Stomach smooth muscle (tissue), 2 donors: ENCODE data around the gene CHRM4.
A peak's percentile ranks its signal among the peaks of the same experiment; 100 is the strongest.

Experiments
- H3K27ac ChIP-seq: one replicate; pipeline ENCODE4 v1.7.0; 2013; ENCODE audit warnings: mild to moderate bottlenecking, low read length, inconsistent platforms
- H3K27me3 ChIP-seq, 2 donors: one replicate each; pipeline ENCODE4 v1.7.0; 2013; ENCODE audit warnings: low read length in 2 of 2; ENCODE audit not compliant: insufficient read depth in 2 of 2, control insufficient read depth in 1 of 2
- H3K36me3 ChIP-seq, 2 donors: one replicate each; pipeline ENCODE4 v1.7.0; 2013; ENCODE audit warnings: low read length in 2 of 2; ENCODE audit not compliant: control insufficient read depth in 2 of 2, insufficient read depth in 2 of 2
- H3K4me1 ChIP-seq: one replicate; pipeline ENCODE4 v1.7.0; 2013; ENCODE audit warnings: low read length; ENCODE audit not compliant: control insufficient read depth, insufficient read depth
- H3K4me3 ChIP-seq, 2 donors: one replicate each; pipeline ENCODE4 v1.7.0; 2013; ENCODE audit warnings: low read length in 2 of 2
- H3K9ac ChIP-seq, 2 donors: one replicate each; pipeline ENCODE4 v1.7.0; 2013; ENCODE audit warnings: low read length in 2 of 2, mild to moderate bottlenecking in 1 of 2
- H3K9me3 ChIP-seq, 2 donors: one replicate each; pipeline ENCODE4 v1.7.0; 2013; ENCODE audit warnings: low read length in 2 of 2; ENCODE audit not compliant: control insufficient read depth in 2 of 2
- donor health status: healthy.
- donor health status: Pancreatic carcinoma.

CHRM4 gene

GRCh38 chr11:46345881-46346484 lies 45.6 kb downstream of the CHRM4 start:
- H3K4me3 ChIP-seq, result peak overlapping the region in 1 of 2 donors; percentile 58
- H3K27me3 ChIP-seq, result no peaks in the 10 kb centered on the region
- H3K9ac ChIP-seq, result peak overlapping the region in 1 of 2 donors; percentile 14
- no peak overlapping the region for H3K27ac ChIP-seq
- H3K9me3 ChIP-seq, result no peaks in the 10 kb centered on the region
- no peaks in the 10 kb centered on the region for H3K36me3 ChIP-seq
- peaks cover 32% of the 10 kb centered on the region for H3K4me1 ChIP-seq

GRCh38 chr11:46345131-46345597 lies 46.4 kb downstream of the CHRM4 start:
- Histone ChIP-seq H3K4me3 (peak overlapping the region in 1 of 2 donors; percentile 58), H3K9ac (no peak overlapping the region), H3K27ac (no peak overlapping the region), H3K27me3 (no peaks in the 10 kb centered on the region), H3K36me3 (no peaks in the 10 kb centered on the region), H3K9me3 (no peaks in the 10 kb centered on the region), H3K4me1 (peaks cover 32% of the 10 kb centered on the region)

GRCh38 chr11:46343520-46343919 lies 48.1 kb downstream of the CHRM4 start:
- no peaks in the 10 kb centered on the region for H3K9me3 ChIP-seq
- no peak overlapping the region for H3K9ac ChIP-seq
- H3K27me3 ChIP-seq, result no peaks in the 10 kb centered on the region
- no peak overlapping the region for H3K4me3 ChIP-seq
- no peak overlapping the region for H3K27ac ChIP-seq
- peaks cover 37% of the 10 kb centered on the region for H3K4me1 ChIP-seq
- H3K36me3 ChIP-seq, result no peaks in the 10 kb centered on the region

- H3K9ac ChIP-seq, result no peak overlapping the region
- H3K27ac ChIP-seq, result no peak overlapping the region
- H3K9me3 ChIP-seq, result no peaks in the 10 kb centered on the region
- H3K4me1 ChIP-seq, result peaks cover 35% of the 10 kb centered on the region
- no peak overlapping the region for H3K4me3 ChIP-seq
- H3K27me3 ChIP-seq, result no peaks in the 10 kb centered on the region
- H3K36me3 ChIP-seq, result no peaks in the 10 kb centered on the region
Observed at GRCh38 chr11:46342239-46342638, 49.3 kb downstream of the CHRM4 start.

- H3K4me1 ChIP-seq, result peaks cover 30% of the 10 kb centered on the region
- H3K27me3 ChIP-seq, result no peaks in the 10 kb centered on the region
- no peak overlapping the region for H3K4me3 ChIP-seq
- H3K36me3 ChIP-seq, result no peaks in the 10 kb centered on the region
- no peak overlapping the region for H3K9ac ChIP-seq
- no peak overlapping the region for H3K27ac ChIP-seq
- no peaks in the 10 kb centered on the region for H3K9me3 ChIP-seq
Observed at GRCh38 chr11:46341454-46341853, 50.1 kb downstream of the CHRM4 start.

GRCh38 chr11:46339816-46340215 lies 51.8 kb downstream of the CHRM4 start:
- Histone ChIP-seq H3K9ac (no peak overlapping the region), H3K4me1 (peaks cover 28% of the 10 kb centered on the region), H3K36me3 (no peaks in the 10 kb centered on the region), H3K4me3 (no peak overlapping the region), H3K9me3 (no peaks in the 10 kb centered on the region), H3K27ac (peak overlapping the region; percentile 24), H3K27me3 (no peaks in the 10 kb centered on the region)

GRCh38 chr11:46338988-46339666 lies 52.4 kb downstream of the CHRM4 start:
- Histone ChIP-seq H3K9me3 (no peaks in the 10 kb centered on the region), H3K4me3 (peak overlapping the region; percentile 56 to 66), H3K36me3 (no peaks in the 10 kb centered on the region), H3K4me1 (peaks cover 26% of the 10 kb centered on the region), H3K9ac (peak overlapping the region; percentile 6 to 55), H3K27me3 (peaks cover 0 to 5% of the 10 kb centered on the region in 2 donors), H3K27ac (peak overlapping the region; percentile 41)

- peak overlapping the region; percentile 41 for H3K27ac ChIP-seq
- no peaks in the 10 kb centered on the region for H3K36me3 ChIP-seq
- peak overlapping the region; percentile 56 to 66 for H3K4me3 ChIP-seq
- H3K4me1 ChIP-seq, result peaks cover 26% of the 10 kb centered on the region
- H3K9ac ChIP-seq, result peak overlapping the region; percentile 6 to 55
- H3K9me3 ChIP-seq, result no peaks in the 10 kb centered on the region
- H3K27me3 ChIP-seq, result peaks cover 4 to 9% of the 10 kb centered on the region in 2 donors
Observed at GRCh38 chr11:46338636-46338987, 53.0 kb downstream of the CHRM4 start.

GRCh38 chr11:46337626-46338345 lies 53.8 kb downstream of the CHRM4 start:
- no peak overlapping the region for H3K4me3 ChIP-seq
- no peak overlapping the region for H3K9ac ChIP-seq
- no peaks in the 10 kb centered on the region for H3K36me3 ChIP-seq
- H3K4me1 ChIP-seq, result peaks cover 34% of the 10 kb centered on the region
- H3K27ac ChIP-seq, result no peak overlapping the region
- H3K27me3 ChIP-seq, result peaks cover 11 to 12% of the 10 kb centered on the region in 2 donors
- no peaks in the 10 kb centered on the region for H3K9me3 ChIP-seq

GRCh38 chr11:46336563-46337180 lies 54.9 kb downstream of the CHRM4 start:
- Histone ChIP-seq H3K4me3 (no peak overlapping the region), H3K27me3 (peaks cover 22 to 23% of the 10 kb centered on the region in 2 donors), H3K9ac (no peak overlapping the region), H3K9me3 (no peaks in the 10 kb centered on the region), H3K4me1 (peaks cover 36% of the 10 kb centered on the region), H3K27ac (no peak overlapping the region), H3K36me3 (no peaks in the 10 kb centered on the region)
